Measurements from ENCODE around the gene MZT2B.
A peak's percentile ranks its signal among the peaks of the same experiment; 100 is the strongest.
"Not testable (repeated sequence)": the region's sequence is repeated elsewhere in the genome, so short reads cannot be mapped to it uniquely, and the experiment has no call there.

Gene MZT2B

GRCh38 chr2:130180404-130181324 lies 1.4 kb upstream of the MZT2B start:
- not testable (repeated sequence) for ATAC-seq, DNase-seq

- DNase-seq, result peak; percentile 98
- ATAC-seq, result peak; percentile 64
Measured at GRCh38 chr2:130181325-130181879, 660 bp upstream of the MZT2B start, which contains the start of gene SMPD4. SMPD4 (minus strand) TSS chr2:130181602; CDS start chr2:130176592, 5,010 bp downstream.

GRCh38 chr2:130182826-130183511 lies 907 bp downstream of the MZT2B start:
- DNase-seq, result peak; percentile 25
- ATAC-seq, result not testable (repeated sequence)

- DNase-seq (no peak), ATAC-seq (no peak)
Measured at GRCh38 chr2:130183512-130184373, 1.7 kb downstream of the MZT2B start.

GRCh38 chr2:130185436-130185835 lies 3.4 kb downstream of the MZT2B start:
- ATAC-seq, result no peak
- no peak for DNase-seq

- no peak for ATAC-seq
- DNase-seq, result no peak
Measured at GRCh38 chr2:130185896-130186295, 3.8 kb downstream of the MZT2B start.

- ATAC-seq, result no peak
Measured at GRCh38 chr2:130186391-130186790, 4.3 kb downstream of the MZT2B start.

GRCh38 chr2:130187268-130187667 lies 5.2 kb downstream of the MZT2B start:
- ATAC-seq (no peak), DNase-seq (no peak)

More at GRCh38 chr2:130186391-130186790, 4.3 kb downstream of the MZT2B start:
- DNase-seq, result no peak

GRCh38 chr2:130187859-130188792 lies 6.1 kb downstream of the MZT2B start:
- not testable (repeated sequence) for ATAC-seq, DNase-seq

- DNase-seq, ATAC-seq: not testable (repeated sequence)
Measured at GRCh38 chr2:130188958-130189357, 6.9 kb downstream of the MZT2B start.

GRCh38 chr2:130190237-130190636 lies 8.2 kb downstream of the MZT2B start:
- ATAC-seq (no peak), DNase-seq (no peak)

GRCh38 chr2:130191319-130191718 lies 9.3 kb downstream of the MZT2B start:
- not testable (repeated sequence) for ATAC-seq, DNase-seq

GRCh38 chr2:130192451-130192850 lies 10.4 kb downstream of the MZT2B start:
- DNase-seq, ATAC-seq: not testable (repeated sequence)

- not testable (repeated sequence) for DNase-seq, ATAC-seq
Measured at GRCh38 chr2:130193824-130194223, 11.8 kb downstream of the MZT2B start.

- not testable (repeated sequence) for DNase-seq
- peak; percentile 11 for ATAC-seq
Measured at GRCh38 chr2:130195089-130195635, 13.1 kb downstream of the MZT2B start.

GRCh38 chr2:130196052-130196451 lies 14.0 kb downstream of the MZT2B start:
- DNase-seq, ATAC-seq: not testable (repeated sequence)

GRCh38 chr2:130198343-130198742 lies 16.3 kb downstream of the MZT2B start, which contains the start of gene TUBA3E:
TUBA3E (minus strand) TSS chr2:130198439; CDS start chr2:130198360, 79 bp downstream.
- DNase-seq (no peak), ATAC-seq (no peak)

- not testable (repeated sequence) for DNase-seq, ATAC-seq
Measured at GRCh38 chr2:130202518-130202917, 20.5 kb downstream of the MZT2B start.

- not testable (repeated sequence) for ATAC-seq, DNase-seq
Measured at GRCh38 chr2:130203150-130203549, 21.1 kb downstream of the MZT2B start.

GRCh38 chr2:130207051-130207450 lies 25.0 kb downstream of the MZT2B start:
- ATAC-seq, DNase-seq: not testable (repeated sequence)
